NAMALWA (cell line): ENCODE measurements around the gene SPSB4.

Experiments used
- DNase-seq: peaks from one replicate; pipeline ENCODE4 v3.0.0-alpha.2; 2015; ENCODE audit warnings: low spot score

The SPSB4 gene

DNA sequence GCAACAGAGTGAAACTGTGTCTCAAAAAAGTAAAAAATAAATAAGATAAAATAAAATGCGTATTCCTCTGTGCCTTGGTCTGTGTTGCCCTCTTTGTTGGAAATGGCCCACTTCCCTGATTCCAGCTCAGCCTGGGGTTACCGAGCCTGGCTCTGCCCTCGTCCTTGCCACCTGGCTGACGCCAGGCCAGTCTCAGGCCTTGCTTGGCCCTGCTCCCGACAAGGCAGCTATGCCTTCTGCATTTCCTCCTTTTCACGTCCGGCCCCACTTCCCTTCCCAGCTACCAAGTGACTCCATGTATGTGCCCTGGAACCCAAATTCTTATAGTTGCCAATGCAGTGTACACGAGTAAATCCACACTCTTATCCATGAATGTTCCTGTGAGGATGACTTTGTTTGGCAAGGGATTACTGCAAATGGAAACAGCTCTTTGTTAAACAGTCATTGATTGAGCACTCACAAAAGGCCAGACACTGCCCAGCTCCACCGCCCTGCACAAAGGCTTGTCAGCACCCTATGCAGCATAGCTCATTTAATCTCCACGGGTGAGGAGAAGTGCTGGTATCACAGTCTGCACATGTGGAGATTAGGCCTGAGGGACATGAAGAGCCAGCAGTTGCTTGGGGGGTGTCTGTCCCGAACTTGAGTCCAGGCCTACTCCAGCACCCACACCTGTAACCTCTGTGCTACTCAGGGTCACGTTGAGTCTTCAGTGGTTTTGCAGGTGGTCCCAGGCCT lies 25.1 kb downstream of the SPSB4 start:
- DNase-seq = no peak

DNA sequence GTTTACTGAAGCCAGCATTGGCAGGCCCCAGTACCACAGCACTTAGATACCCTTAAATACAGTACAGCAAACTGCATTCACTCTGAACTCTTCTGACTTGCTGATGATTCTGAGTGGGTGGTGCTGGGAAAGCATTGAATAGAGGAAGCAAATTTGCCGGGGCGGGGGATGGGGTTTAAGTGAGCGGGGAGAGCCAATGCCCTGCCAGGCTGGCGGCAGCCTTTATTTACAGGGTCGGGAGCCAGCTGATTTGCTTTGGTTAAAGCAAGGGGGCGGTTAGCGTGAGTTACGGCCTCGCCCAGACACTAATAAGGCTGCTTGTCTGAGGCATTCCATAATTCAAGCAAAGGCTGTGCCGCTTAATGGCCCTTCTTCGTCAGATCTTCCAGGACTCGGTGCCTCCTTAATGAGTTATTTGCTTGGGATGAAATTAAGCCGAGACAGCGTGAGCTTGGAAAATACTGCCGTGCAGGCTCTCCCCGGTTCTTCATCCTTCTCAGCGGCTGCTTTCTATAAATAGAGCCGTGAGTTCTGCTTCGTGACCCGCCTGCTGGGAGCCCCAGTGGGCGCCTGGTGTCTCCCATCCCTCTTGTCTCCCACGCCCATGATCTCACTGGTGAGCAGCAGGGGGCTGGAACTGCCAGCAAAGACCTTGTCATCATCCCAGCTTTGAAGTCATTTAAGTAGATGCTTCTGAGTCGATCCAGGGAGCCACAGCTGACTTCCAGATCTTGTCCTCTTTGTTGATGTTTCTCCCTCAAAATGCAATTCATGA lies 25.8 kb downstream of the SPSB4 start:
- DNase-seq = no peak

DNA sequence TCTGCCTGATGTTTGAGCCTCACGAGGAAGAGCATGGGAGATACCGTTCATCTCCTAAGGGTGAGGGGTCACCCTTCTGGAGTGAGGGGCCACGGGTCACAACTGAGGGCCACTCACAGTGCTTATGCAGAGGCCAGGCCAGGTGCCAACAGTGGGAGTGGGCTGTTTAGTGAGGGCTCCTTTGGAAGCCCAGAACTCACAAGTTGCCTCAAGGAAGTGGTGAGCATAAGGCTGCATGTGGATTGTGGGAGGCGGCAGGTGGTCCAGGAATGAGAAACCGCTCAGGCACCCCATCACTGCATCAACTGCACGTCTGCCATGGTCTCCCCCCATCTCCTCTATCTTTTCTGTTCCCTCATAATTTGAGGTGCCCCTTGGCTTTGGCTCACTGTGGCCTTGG lies 26.5 kb downstream of the SPSB4 start:
- DNase-seq = no peak

DNA sequence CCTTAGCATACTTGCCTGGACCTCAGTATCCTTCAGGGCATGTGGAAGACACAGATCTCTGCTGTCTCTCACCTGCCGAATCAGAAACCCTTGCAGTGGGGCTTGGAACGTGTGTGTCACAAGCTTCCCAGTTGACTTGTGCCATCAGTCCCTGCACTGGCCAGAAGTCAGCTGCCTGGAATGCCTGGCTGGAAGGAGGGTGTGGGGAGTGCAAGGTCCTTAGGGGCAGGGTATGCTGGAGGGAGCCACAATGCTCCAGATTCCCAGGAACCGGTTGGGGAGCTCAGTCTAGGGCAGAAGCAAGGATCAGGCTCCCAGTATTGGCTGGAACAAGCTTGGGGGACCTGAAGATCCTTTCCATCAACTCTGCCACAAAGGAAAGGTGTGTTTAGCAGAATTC lies 27.1 kb downstream of the SPSB4 start:
- no peak for DNase-seq

DNA sequence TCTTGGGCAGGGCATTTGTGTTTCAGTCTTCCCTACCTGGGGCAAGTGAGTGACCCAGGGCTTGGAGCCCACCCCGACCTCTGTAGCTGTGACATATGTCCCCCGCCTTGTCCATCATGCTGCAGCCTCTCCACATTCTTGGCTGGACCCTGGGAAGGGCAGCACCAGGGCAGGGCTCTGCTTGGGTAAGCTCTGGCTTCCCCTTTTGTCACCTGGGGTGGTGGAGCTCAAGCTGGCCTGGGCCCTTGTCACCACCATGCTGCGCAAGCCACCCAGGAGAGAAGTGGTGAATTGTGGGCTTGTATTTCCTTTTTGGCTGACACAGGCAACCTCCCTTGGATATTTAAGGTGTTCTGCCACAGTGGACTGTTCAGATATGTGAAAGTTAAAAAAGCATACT lies 29.3 kb downstream of the SPSB4 start:
- DNase-seq = no peak

DNA sequence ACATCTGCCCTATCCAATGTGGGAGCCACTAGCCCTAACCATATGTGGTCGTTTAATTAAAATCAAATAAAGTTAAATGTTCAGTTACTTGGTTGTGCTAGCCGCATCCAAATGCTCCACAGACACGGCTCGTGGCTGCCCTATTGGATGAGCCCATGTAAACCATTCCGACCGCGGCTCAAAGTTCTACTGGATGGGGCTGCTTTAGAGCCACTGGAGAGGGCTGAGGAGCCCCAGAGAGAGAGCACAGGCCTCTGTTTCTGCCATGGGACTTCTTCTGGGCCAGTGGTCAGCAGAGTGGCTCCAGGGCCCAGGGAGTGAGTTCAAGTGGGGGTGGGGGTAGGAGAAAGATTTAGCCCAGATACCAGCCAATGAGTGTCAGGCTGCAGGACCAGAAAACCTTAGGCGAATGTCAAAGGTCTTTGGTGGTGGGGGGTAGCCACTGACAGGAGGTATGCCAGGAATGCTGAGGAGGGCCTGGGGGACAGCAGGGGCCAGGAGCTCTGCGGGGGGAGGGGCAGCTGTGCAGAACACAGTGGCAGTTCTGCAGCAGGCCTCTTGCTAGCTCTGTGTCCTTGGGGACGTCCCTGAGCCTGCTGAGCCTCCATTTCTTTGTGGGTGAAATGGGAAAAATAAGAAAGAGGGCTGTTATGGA lies 30.1 kb downstream of the SPSB4 start:
- DNase-seq = no peak

DNA sequence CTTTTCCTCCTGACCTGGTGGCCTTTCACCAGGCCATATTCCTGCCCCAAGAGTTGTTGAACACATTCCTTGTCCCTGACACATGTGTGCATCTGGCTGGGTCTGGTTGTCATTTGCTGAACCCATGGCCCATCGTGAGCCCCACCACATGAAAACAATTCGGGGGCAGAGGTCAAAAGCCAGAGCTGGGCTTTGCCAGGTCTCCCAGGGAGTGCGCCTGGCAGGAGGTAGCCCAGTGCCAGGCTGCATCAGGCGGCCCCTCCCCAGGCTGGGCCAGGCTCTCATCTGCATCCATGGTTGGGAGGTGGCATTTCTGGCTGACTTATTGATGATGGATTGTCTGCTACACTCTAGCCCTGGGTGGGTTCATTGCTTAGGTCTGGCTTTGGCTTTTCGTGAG lies 30.9 kb downstream of the SPSB4 start:
- DNase-seq = no peak

DNA sequence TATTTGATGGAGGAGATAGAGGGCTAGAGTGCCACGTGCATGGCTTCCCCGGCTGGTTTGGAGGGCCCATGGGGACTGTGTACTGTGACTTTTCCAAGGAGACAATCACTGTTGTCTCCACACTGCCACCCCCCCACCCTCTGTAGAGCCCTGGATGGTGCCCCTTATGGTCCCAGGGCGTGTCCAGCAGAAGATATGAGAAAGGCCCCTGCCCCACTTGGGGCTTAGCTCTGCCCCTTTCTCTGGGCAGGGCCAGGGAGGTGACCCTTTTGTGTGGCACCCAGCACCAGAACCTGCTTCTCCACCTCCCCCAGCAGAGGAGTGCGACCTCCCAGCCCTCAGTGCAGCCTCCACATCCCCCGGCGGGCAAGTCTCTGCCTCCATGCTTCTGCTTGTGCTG lies 32.1 kb downstream of the SPSB4 start:
- no peak for DNase-seq

DNA sequence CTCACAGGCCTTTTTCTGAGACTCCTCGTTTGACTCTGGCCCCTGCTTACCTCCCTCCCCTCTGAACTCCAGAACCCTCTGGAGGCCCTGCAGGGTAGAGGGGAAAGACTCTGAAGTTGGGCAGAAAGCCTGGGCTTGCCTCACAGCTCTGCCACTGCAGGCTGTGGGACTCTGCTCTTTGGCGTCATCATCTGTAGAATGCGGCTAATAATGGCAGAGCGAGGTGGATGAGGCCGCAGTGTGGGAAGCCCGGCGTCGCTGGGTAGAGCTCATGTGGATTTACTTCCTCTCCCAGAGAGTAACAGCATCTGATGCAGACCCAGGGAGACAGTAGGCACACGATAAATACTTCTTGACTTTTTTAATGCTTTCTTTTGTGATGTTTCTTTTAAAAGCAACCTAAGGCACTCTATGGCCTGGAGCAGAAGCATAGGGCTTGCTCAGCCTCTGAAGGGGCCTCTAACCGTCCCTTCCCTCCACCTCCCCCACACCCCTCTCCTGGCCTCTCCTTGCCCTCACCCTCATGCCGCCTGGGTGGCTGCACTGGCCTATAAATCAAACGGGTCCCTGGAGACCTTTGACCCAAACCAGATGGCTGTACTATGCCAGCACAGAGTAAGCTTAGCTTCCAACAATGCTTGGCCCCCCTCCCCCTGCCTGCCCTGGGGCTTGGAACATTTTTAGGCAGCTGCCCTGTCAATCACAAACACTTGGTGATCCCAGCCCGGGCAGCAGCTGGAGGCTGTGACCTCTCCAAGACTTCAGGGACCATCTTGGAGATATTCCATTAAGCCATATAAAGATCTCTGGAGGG lies 32.9 kb downstream of the SPSB4 start:
- DNase-seq = no peak

DNA sequence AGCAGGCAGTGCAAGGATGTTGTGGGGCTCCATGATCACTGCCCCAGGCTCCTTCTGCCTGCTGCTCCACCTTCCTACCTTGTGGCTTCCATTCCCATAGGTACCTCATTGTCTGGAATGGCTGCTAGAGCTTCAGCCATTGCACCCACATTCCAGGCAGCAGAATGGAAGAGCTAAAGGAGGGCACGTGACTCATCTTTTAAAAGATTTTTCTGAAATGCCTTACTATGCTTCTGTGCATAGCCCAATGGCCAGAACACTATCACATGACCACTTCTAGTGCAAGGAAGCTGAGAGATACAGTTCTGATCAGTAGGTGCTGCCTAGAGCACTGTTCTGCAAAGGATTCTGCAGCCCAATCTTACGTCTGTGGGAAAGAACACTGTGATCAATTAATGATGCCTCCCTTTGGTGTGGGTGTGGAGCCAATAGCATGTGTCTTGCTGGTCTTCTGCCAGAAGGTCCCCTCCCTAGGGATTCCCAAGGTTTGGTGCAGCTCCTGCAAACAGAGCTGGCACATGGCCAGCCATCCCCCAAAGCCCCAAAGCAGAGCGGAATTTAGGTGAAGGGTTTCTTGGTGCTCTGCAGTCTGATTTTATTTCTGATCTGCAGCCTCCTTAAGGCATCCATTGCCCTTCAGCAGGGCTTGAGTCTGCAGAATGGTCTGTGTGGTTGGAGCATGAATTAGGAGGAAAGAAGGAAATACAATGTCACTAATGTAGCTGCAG lies 34.4 kb downstream of the SPSB4 start:
- DNase-seq = no peak

DNA sequence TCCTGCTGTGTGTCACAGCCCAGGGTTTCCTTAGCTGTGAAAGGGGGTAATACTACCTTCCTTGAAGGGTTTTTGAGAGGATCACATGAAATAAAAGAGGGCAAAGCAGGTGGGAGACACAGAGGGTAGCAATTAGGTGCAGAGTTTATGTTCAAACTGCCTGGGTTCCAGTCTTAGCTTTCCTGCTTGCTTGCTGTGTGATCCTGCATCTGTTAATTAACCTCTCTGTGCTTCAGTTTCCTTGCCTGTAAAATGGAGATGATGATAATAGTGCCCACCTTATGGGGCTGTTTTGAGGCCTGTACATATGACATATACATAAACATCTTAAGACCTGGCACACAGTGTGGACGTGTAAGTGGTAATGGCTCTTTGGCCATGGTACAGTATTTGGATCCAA lies 35.0 kb downstream of the SPSB4 start:
- no peak for DNase-seq

DNA sequence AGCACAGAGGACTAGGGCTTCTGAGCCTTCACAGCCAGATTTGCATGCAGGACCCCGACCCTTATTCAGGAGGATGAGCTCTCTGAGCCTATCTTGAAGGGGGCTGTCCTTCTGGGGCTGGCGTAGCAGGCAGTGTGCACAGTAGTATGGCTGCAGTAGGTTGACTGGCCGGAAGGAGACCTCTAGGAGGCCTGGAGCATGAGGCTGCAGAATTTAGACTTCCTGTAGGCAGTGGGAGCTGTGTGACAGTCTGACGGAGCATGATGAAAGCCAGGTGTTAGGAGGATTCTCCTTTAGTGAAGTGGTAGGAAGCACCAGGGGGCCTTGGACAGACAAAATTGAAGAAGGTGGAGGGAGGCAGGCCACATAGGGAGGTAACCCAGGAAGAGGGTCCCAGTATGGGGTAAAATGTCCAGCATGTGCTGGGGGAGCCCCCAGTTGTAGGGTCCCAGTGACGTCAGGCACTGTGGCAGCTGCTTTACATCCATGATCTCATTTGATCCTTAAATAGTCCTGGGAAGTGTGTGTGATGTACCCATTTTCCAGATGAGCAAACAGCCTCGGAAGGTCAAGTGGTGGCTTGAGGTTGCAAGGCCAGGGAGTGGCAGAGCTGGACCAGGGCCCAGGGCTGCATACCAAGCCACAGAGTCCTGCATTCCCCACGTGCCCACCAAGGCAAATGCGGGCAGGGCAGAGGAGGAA lies 36.1 kb downstream of the SPSB4 start:
- DNase-seq = no peak

DNA sequence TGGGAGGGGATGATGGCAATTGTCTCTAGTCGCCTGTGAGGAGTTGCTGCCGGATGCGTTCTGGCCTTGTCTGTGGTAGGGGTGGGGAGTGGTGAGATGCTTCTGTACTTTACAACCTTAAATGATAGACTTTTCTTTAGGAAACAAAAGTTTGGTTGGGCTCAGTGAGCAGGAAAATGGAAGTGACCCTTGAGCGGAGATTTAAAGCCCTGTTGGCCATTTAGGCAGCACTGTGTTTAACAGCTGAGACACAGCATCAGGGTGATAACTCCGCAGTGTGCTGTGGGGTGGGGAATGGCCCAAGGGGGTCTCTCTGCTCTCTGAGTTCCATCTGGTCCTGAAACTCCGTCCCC lies 36.6 kb downstream of the SPSB4 start:
- DNase-seq = no peak

DNA sequence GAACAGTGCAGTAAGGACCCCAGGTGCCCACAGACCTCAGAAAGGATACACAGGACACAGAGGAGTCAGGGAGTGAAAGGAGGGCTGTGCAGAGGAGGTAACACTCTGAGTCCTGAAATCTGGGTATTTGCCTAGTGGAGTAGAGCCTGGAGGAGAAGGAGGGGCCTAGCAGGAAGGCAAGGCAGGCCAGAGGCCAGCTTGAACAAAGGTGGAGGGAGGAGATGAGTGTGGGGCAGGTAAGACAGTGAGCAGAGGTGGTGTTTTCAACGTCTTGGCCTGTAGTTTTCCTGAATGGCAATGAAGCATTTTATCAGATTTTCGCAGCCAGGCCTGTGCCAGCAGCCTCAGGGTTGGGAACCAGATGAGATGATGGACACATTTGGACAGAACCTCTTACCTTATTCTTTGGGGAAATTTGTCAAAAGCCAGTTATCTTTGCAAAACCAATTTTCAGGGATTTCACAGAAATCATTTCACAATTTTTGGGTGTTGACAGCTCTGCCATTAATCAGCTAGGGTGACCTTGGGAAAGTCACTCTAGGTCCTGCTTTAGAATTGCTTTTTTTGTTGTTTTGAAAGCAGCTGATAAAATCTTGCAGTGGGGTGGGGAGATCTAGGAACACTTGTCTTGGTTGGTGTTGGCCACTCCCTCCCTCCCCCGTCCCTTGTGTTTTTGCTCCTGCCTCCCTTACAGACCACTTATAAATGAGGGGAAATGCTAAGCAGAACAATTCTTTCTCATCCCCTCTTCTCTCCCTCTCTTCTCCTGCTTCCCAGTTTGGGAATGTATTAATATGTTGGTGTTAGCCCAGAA lies 38.4 kb downstream of the SPSB4 start:
- no peak for DNase-seq

DNA sequence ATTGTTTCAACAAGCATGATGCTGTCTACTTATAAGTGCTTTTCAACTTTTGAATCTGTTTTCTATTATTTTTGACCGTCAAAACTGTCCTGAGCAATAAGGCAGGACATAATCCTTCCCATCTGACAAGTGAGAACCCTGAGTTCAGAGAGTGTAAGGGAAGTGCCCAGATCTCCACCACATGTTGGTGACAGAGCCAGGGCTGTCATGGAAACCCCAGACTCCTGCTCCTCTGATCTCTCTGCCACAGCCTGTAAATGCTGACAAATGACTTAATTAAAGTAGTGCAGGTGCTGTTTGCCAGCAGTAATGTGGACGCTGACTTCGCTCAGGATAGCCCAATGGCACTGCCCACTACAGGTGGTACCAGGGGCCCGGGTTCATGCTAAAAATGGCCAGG lies 40.3 kb downstream of the SPSB4 start:
- no peak for DNase-seq

DNA sequence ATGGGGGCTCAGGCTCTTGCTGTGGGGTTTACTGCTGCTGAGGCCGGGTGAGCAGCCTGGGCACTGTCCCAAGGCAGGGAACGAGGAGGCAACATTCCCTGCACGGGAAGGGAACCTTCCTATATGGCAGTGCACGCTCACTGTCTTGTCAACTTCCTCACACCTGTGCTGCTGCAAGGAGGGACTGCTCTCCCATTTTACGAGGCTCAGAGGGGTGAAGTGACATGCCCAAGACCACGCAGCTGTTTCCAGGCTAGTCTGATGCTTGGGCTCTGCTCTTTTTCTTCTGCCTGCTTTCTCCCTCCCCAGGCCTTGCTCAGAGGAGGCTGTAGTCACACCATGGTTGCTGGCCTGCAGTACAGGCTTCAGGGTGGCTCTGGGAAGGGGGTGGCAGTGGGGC lies 41.5 kb downstream of the SPSB4 start:
- DNase-seq = no peak

DNA sequence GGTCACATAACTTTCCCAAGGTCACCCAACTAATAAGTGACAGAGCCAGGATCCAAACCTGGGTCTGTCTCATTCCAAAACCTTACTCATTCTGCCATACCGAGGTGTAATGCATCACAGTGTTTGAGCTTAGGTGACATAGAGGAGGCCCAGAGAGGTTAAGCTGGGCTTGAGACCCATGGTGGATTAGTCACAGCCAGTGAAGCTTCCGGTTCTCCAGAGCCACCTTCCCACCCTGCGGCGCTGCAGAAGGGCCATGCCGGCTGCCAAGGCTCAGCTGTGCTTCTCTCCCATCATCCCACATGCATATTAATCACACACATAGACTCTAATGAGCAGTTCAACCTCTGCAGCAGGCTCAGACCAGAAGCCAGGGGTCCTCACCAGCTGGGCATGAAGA lies 42.2 kb downstream of the SPSB4 start:
- no peak for DNase-seq

DNA sequence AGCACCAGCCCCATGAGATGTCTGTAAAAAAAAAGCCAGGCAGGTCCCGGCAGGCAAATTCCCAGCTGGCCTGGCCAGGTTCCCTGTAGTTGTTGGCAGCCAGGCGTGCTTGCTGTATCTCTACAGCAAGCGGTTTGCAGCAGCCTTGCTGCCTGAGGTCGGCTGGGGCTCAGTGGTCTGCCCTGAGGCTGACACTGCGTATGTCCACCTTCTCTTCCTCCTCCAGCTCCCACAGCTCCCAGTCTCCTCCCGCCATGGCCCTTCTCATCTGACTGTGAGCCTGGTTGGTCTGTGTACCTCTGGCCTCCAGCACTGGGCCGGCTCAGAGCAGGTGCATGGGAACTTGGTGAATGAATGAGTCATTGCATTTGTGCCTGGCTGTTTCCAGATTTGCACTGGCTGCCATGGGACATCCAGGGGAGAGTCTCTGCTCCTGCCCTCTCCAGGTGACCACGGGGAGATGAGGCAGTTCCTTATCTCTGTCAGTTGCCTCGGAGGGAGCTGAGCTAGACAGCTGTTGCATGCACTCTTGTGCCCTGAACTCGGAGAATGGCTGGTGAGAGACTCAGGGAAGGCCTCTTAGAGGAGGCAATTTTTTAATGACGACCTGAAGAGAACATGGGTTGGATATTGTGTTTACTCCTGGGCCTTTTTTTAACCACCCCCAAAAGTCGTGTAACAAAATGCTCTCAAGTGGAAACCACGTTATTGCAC lies 43.0 kb downstream of the SPSB4 start:
- no peak for DNase-seq

DNA sequence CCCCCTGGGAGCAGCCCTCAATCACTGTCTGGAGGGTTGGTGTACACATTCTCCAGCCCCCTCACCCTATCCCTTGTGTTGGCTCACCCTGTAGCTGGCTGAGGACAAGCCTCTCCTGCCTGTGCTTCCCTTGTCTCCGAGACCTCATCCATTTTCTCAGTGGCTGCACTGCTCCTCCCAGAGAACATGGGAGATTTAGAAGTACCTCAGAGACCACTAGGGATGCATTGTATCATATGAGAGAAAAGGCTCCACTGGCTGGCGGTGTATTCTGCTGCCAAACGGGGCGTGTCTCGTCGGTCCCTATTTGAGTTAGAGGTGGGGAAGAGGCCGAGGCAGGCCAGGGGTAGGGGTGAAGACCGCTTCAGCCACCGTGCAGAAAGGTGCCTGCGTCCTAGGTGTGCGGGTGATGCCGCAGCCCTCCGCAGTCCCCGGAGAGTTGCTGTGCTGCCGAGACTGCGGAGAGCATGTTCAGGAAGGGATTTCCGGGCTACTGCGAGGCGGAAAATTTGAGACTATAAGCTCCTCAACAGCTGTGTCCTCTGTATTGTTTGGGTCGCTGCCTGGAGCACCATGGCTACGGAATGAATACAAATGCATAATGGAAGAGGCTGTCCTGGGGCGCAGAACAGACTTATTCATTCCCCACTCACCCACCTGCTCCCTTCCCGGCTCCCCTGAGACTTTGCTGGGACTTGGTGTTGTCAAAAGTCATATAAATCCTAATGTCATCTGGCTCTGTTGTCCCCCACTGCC lies 43.8 kb downstream of the SPSB4 start:
- no peak for DNase-seq
